Neuronal stem cell (in vitro differentiated cells): ENCODE data around the gene GADD45B.

Source experiments
- DNase-seq: peaks from one replicate; pipeline ENCODE4 v3.0.0-alpha.2; 2013; ENCODE audit warnings: low spot score
- H2AFZ ChIP-seq: one replicate; pipeline ENCODE4 v1.6.1; 2013; ENCODE audit warnings: mild to moderate bottlenecking, low read length, inconsistent platforms
- H2AK5ac ChIP-seq: 2 replicates; pipeline ENCODE4 v1.6.1; 2013; ENCODE audit warnings: low read depth, mild to moderate bottlenecking, inconsistent platforms, low read length, moderate library complexity, mixed read lengths
- H2BK120ac ChIP-seq: 2 replicates; pipeline ENCODE4 v1.6.1; 2013; ENCODE audit warnings: low read depth, mild to moderate bottlenecking, inconsistent platforms, low read length, moderate library complexity, mixed read lengths
- H2BK12ac ChIP-seq: one replicate; pipeline ENCODE4 v1.6.1; 2013; ENCODE audit warnings: low read length, inconsistent platforms
- H2BK15ac ChIP-seq: 2 replicates; pipeline ENCODE4 v1.6.1; 2013; ENCODE audit warnings: mild to moderate bottlenecking, low read length, inconsistent platforms, mixed read lengths
- H2BK5ac ChIP-seq: one replicate; pipeline ENCODE4 v1.6.1; 2013; ENCODE audit warnings: inconsistent platforms, mild to moderate bottlenecking, low read length, moderate library complexity
- H3K14ac ChIP-seq: one replicate; pipeline ENCODE4 v1.6.1; 2013; ENCODE audit warnings: low read length, inconsistent platforms
- H3K18ac ChIP-seq: 2 replicates; pipeline ENCODE4 v1.6.1; 2013; ENCODE audit warnings: low read length, inconsistent platforms
- H3K23ac ChIP-seq: 2 replicates; pipeline ENCODE4 v1.6.1; 2013; ENCODE audit warnings: low read depth, mild to moderate bottlenecking, mixed read lengths, low read length, inconsistent platforms; ENCODE audit not compliant: poor library complexity
- H3K27ac ChIP-seq: replicated peaks from 3 replicates; pipeline ENCODE4 v1.5.1; 2013; ENCODE audit warnings: low read length, inconsistent platforms
- H3K27me3 ChIP-seq, 3 experiments: 2 replicates each; pipeline ENCODE4 v1.6.1; 2013; ENCODE audit warnings: low read length in 3 of 3, mild to moderate bottlenecking in 2 of 3, inconsistent platforms in 1 of 3, low read depth in 1 of 3, mixed read lengths in 1 of 3, moderate library complexity in 1 of 3; ENCODE audit not compliant: control insufficient read depth in 3 of 3, insufficient read depth in 3 of 3
- H3K36me3 ChIP-seq, 2 donors: replicated peaks in 1 of 2; 2 replicates each; pipeline ENCODE4 v1.6.1; 2013; ENCODE audit warnings: low read length in 2 of 2; ENCODE audit not compliant: control insufficient read depth in 2 of 2, insufficient read depth in 2 of 2
- H3K4ac ChIP-seq: 2 replicates; pipeline ENCODE4 v1.6.1; 2013; ENCODE audit warnings: inconsistent platforms, mild to moderate bottlenecking, low read length, moderate library complexity
- H3K4me1 ChIP-seq, 2 donors: 1 replicate in 1 of 2; 2 replicates in 1 of 2; pipeline ENCODE4 v1.6.1; 2013; ENCODE audit warnings: low read length in 2 of 2, low read depth in 1 of 2; ENCODE audit not compliant: control insufficient read depth in 2 of 2, insufficient read depth in 1 of 2
- H3K4me2 ChIP-seq: one replicate; pipeline ENCODE4 v1.6.1; 2013; ENCODE audit warnings: mild to moderate bottlenecking, low read length, inconsistent platforms; ENCODE audit not compliant: insufficient read depth, poor library complexity, severe bottlenecking
- H3K4me3 ChIP-seq, 2 donors: 2 replicates each; pipeline ENCODE4 v1.5.1; 2013; ENCODE audit warnings: low read length in 2 of 2, mild to moderate bottlenecking in 2 of 2, inconsistent platforms in 1 of 2, moderate library complexity in 1 of 2
- H3K79me1 ChIP-seq: one replicate; pipeline ENCODE4 v1.6.1; 2013; ENCODE audit warnings: low read depth, mild to moderate bottlenecking, inconsistent platforms, low read length, moderate library complexity
- H3K9ac ChIP-seq: one replicate; pipeline ENCODE4 v1.6.1; 2013; ENCODE audit warnings: mild to moderate bottlenecking, low read depth, low read length, inconsistent platforms; ENCODE audit not compliant: poor library complexity
- H3K9me3 ChIP-seq, 2 donors: replicated peaks in 1 of 2; 2 replicates each; pipeline versions ENCODE3 to v1.6.1; 2013; ENCODE audit warnings: low read length in 2 of 2, mild to moderate bottlenecking in 2 of 2, inconsistent platforms in 1 of 2, low read depth in 1 of 2, mixed read lengths in 1 of 2, moderate library complexity in 1 of 2; ENCODE audit not compliant: control insufficient read depth in 2 of 2, insufficient read depth in 1 of 2
- H4K8ac ChIP-seq: one replicate; pipeline ENCODE4 v1.6.1; 2013; ENCODE audit warnings: low read depth, mild to moderate bottlenecking, inconsistent platforms, low read length, moderate library complexity
- H4K91ac ChIP-seq: one replicate; pipeline ENCODE4 v1.6.1; 2013; ENCODE audit warnings: low read length, low read depth, mild to moderate bottlenecking, inconsistent platforms; ENCODE audit not compliant: poor library complexity
- WGBS, 2 donors: extraction: QIAGEN DNeasy Blood & Tissue Kit; methylation state at CpG; one replicate each; pipeline ENCODE4 v1.1.7; 2013; ENCODE audit warnings: missing lambda C conversion rate in 2 of 2, mixed read lengths in 1 of 2; ENCODE audit not compliant: insufficient read length in 2 of 2, insufficient replicate concordance in 1 of 2; ENCODE audit errors: extremely low coverage in 2 of 2; 5-methylcytosine and 5-hydroxymethylcytosine counted together

Gene GADD45B

DNA sequence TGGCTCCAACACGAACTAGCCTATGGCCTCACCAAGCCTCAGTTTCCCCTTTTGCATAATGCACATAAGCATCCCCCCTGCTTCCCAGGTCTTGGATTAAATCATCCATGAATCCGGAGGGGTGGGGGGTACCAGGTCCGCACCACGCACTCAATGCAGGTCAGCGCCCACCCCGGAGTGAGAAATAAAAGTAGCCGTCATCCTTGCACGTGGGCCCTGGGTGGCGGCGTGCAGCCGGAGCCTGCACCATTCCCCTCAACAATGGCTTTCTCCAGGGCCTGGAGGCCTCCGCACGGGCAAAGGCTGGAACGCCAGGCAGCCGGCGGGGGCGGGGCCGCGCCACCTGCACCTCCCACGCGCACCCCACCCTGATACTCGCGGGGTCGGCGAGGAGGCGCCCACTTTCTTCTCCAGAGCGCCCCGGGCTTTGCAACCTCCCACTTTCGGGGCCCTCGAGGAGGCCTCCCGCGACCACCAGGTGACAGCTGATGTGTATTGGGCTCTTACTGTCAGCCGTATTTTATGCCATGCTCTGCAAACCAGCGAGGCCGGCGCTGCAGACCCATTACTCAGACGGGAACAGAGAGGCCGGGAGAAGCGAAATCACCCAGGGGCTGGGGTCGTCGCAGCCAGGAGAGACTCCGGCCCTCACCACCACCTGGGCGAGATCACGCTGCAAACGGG is 767 bp upstream of the GADD45B start:
- Histone ChIP-seq H2AK5ac (peak overlapping the region; percentile 90), H2BK120ac (no peak overlapping the region), H3K36me3 (peaks cover 0 to 5% of the 10 kb centered on the region in 2 donors), H2BK12ac (peak overlapping the region; percentile 73), H3K9me3 (no peaks in the 10 kb centered on the region), H3K4me3 (peak overlapping the region; percentile 31 to 32), H3K18ac (peak overlapping the region; percentile 88), H3K23ac (peak overlapping the region; percentile 95), H3K79me1 (no peaks in the 10 kb centered on the region), H2BK5ac (peak overlapping the region; percentile 66), H4K8ac (no peak overlapping the region), H2BK15ac (peak overlapping the region; percentile 38), H3K27ac (no peak overlapping the region), H3K4me2 (peak overlapping the region; percentile 100), H4K91ac (no peak overlapping the region), H3K4me1 (peaks cover 18 to 20% of the 10 kb centered on the region in 2 donors), H3K27me3 (peaks cover 0 to 50% (median 23%) of the 10 kb centered on the region in 3 experiments), H3K9ac (no peak overlapping the region), H3K4ac (peak overlapping the region; percentile 95), H3K14ac (no peak overlapping the region), H2AFZ (peak overlapping the region; percentile 84)
- WGBS, 2 donors: no CpG with 5 or more reads among the region's 45 CpGs
- no peak for DNase-seq

DNA sequence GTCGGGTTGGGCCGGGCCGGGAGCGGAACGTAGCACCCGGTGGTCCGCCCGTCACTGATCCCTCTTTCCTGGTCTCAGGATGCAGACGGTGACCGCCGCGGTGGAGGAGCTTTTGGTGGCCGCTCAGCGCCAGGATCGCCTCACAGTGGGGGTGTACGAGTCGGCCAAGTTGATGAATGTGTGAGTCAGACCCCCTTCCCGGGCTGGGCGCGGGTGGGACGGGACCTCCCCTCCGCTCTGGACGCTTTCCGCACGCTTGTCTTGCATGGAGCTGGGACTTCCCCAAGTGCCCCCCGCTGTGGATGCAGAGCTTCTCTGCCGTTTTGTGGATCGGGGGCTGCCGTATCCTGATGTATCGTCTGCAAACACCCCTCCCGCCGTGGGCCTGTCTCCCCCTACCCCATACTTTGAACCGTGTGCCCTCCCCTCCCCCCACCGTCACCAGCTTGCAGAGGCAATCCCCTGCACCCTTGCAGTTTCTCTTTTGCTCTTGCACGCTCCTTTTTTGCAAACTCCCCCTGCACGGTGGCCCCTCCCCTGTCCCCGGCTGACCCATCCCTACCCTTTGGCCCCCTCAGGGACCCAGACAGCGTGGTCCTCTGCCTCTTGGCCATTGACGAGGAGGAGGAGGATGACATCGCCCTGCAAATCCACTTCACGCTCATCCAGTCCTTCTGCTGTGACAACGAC is 669 bp downstream of the GADD45B start:
- Histone ChIP-seq H4K91ac (no peak overlapping the region), H2BK12ac (peak overlapping the region; percentile 0), H2BK5ac (no peak overlapping the region), H3K14ac (peak overlapping the region; percentile 94), H3K18ac (peak overlapping the region; percentile 95), H3K27me3 (peaks cover 0 to 52% (median 23%) of the 10 kb centered on the region in 3 experiments), H3K4ac (no peak overlapping the region), H2BK15ac (peak overlapping the region; percentile 92), H3K27ac (no peak overlapping the region), H3K23ac (peak overlapping the region; percentile 29), H3K4me1 (peaks cover 18 to 20% of the 10 kb centered on the region in 2 donors), H3K36me3 (peaks cover 0 to 5% of the 10 kb centered on the region in 2 donors), H3K9ac (peak overlapping the region; percentile 93), H2BK120ac (no peak overlapping the region), H4K8ac (no peak overlapping the region), H3K9me3 (peaks cover 0 to under 1% of the 10 kb centered on the region in 2 donors), H2AFZ (peak overlapping the region; percentile 73), H3K79me1 (no peaks in the 10 kb centered on the region), H3K4me2 (peak overlapping the region; percentile 100), H2AK5ac (peak overlapping the region; percentile 54), H3K4me3 (peak overlapping the region; percentile 70 to 87)
- no peak for DNase-seq
- no CpG with 5 or more reads among the region's 42 CpGs for WGBS, 2 donors

DNA sequence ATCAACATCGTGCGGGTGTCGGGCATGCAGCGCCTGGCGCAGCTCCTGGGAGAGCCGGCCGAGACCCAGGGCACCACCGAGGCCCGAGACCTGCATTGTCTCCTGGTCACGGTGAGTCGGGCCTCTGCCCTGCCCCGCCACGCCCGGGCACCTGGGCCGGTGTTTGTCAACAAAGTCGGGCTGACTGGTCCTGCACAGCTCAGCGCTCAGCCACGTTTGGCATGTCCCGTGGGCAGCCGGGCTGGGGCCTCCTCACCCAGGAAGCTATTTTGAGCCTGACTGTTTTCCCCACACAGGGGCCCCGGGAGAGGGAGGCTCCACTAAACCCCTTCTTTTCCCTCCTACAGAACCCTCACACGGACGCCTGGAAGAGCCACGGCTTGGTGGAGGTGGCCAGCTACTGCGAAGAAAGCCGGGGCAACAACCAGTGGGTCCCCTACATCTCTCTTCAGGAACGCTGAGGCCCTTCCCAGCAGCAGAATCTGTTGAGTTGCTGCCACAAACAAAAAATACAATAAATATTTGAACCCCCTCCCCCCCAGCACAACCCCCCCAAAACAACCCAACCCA is 1.3 kb downstream of the GADD45B start:
- H3K4ac ChIP-seq: no peak overlapping the region
- peak overlapping the region; percentile 54 for H2AK5ac ChIP-seq
- peaks cover 0 to 2% of the 10 kb centered on the region in 2 donors for H3K9me3 ChIP-seq
- H3K9ac ChIP-seq: peak overlapping the region; percentile 67
- H2BK120ac ChIP-seq: no peak overlapping the region
- H2AFZ ChIP-seq: no peak overlapping the region
- H3K18ac ChIP-seq: peak overlapping the region; percentile 95
- peak overlapping the region; percentile 0 for H2BK12ac ChIP-seq
- no peak overlapping the region for H3K27ac ChIP-seq
- peak overlapping the region; percentile 93 for H2BK15ac ChIP-seq
- no peak overlapping the region for H4K91ac ChIP-seq
- peaks cover 18 to 20% of the 10 kb centered on the region in 2 donors for H3K4me1 ChIP-seq
- H3K4me2 ChIP-seq: peak overlapping the region; percentile 100
- no peak for DNase-seq
- H3K27me3 ChIP-seq: peaks cover 0 to 52% (median 23%) of the 10 kb centered on the region in 3 experiments
- no peaks in the 10 kb centered on the region for H3K79me1 ChIP-seq
- WGBS, 2 donors: no CpG with 5 or more reads among the region's 27 CpGs
- no peak overlapping the region for H2BK5ac ChIP-seq
- peaks cover 0 to 5% of the 10 kb centered on the region in 2 donors for H3K36me3 ChIP-seq
- peak overlapping the region; percentile 70 to 87 for H3K4me3 ChIP-seq
- H4K8ac ChIP-seq: no peak overlapping the region
- H3K23ac ChIP-seq: peak overlapping the region; percentile 29
- no peak overlapping the region for H3K14ac ChIP-seq
